HG02798 (cell line): ENCODE data around the gene SERPINE1.
"Not testable (repeated sequence)": the region's sequence is repeated elsewhere in the genome, so short reads cannot be mapped to it uniquely, and the experiment has no call there.

Source experiments
- ATAC-seq: cut with Tn5 transposase; IDR thresholded peaks from one replicate; pipeline ENCODE4 v1.9.1; 2021; ENCODE audit warnings: mild to moderate bottlenecking; ENCODE audit not compliant: unreplicated experiment, poor library complexity

The SERPINE1 gene

GRCh38 chr7:101121991-101122932 is 4.6 kb upstream of the SERPINE1 start:
- no peak for ATAC-seq

GRCh38 chr7:101122933-101123702 is 3.8 kb upstream of the SERPINE1 start:
- no peak for ATAC-seq

GRCh38 chr7:101123703-101124068 is 3.2 kb upstream of the SERPINE1 start:
- ATAC-seq = no peak

- no peak for ATAC-seq
Measured at GRCh38 chr7:101124376-101125056, 2.4 kb upstream of the SERPINE1 start.

- ATAC-seq = peak; percentile 38
Measured at GRCh38 chr7:101125989-101126650, 784 bp upstream of the SERPINE1 start.

GRCh38 chr7:101127460-101128039 is 646 bp downstream of the SERPINE1 start:
- no peak for ATAC-seq

- no peak for ATAC-seq
Measured at GRCh38 chr7:101128040-101128834, 1.3 kb downstream of the SERPINE1 start.

GRCh38 chr7:101129603-101130117 is 2.8 kb downstream of the SERPINE1 start:
- no peak for ATAC-seq

- ATAC-seq = not testable (repeated sequence)
Measured at GRCh38 chr7:101132626-101133600, 6.0 kb downstream of the SERPINE1 start.

GRCh38 chr7:101133621-101134398 is 6.9 kb downstream of the SERPINE1 start:
- ATAC-seq = no peak

- no peak for ATAC-seq
Measured at GRCh38 chr7:101134399-101134980, 7.6 kb downstream of the SERPINE1 start.

- no peak for ATAC-seq
Measured at GRCh38 chr7:101137651-101138212, 10.8 kb downstream of the SERPINE1 start.

GRCh38 chr7:101138213-101138870 is 11.4 kb downstream of the SERPINE1 start:
- ATAC-seq = peak; percentile 72

- ATAC-seq = no peak
Measured at GRCh38 chr7:101140339-101140699, 13.4 kb downstream of the SERPINE1 start.

GRCh38 chr7:101140746-101141382 is 14.0 kb downstream of the SERPINE1 start:
- no peak for ATAC-seq
